PC-3 (cell line): ENCODE measurements around the gene GGA3. TPM values are rescaled to one million over a fixed set of nuclear protein-coding genes. Genes with fewer than 3 reads are reported as not detected.
A peak's percentile ranks its signal among the peaks of the same experiment; 100 is the strongest.

Experiments
- ATAC-seq: fragments of 200-7000 bp; cut with Tn5 transposase; 2 replicates; pipeline ENCODE4 v1.9.1; 2020; ENCODE audit warnings: mild to moderate bottlenecking, moderate library complexity
- BruUV-seq: library from RNA; stranded (reverse); fragments of 400-500 nt; replicated peaks from 2 replicates; lab custom pipeline; 2021; lab: Mats Ljungman, UMichigan
- CTCF ChIA-PET: fragments of 300-600 bp; sonication (Branson Sonifier 250); formaldehyde crosslinking; loops from one replicate; lab custom pipeline; 2022; ENCODE audit warnings: antibody characterized with exemption; lab: Charles Lee
- POLR2A ChIA-PET: fragments of 300-600 bp; sonication (Branson Sonifier 250); formaldehyde crosslinking; loops from one replicate; lab custom pipeline; 2022; ENCODE audit warnings: antibody characterized with exemption; ENCODE audit not compliant: unreplicated experiment; lab: Charles Lee
- DNase-seq: peaks from one replicate; pipeline ENCODE4 v3.0.0-alpha.2; 2015
- H2AFZ ChIP-seq: fragments of 300-600 bp; sonication (generic); 2 replicates; pipeline ENCODE4 v1.6.0; 2016; ENCODE audit warnings: antibody characterized with exemption, low read length
- H3F3A ChIP-seq: fragments of 300-600 bp; sonication (generic); one replicate; pipeline ENCODE4 v1.6.0; 2017; ENCODE audit warnings: antibody characterized with exemption, low read length, control low read depth, mild to moderate bottlenecking; ENCODE audit not compliant: unreplicated experiment
- H3K27ac ChIP-seq: fragments of 300-600 bp; sonication (generic); 2 replicates; pipeline ENCODE4 v1.5.1; 2016; ENCODE audit warnings: mild to moderate bottlenecking, low read length
- H3K27me3 ChIP-seq: fragments of 300-600 bp; sonication (generic); 2 replicates; pipeline ENCODE4 v1.6.1; 2016; ENCODE audit warnings: low read length, mixed read lengths
- H3K36me3 ChIP-seq: fragments of 300-600 bp; sonication (generic); 2 replicates; pipeline ENCODE4 v1.6.1; 2016; ENCODE audit warnings: low read depth, mixed run types, low read length, mixed read lengths
- H3K4me1 ChIP-seq: fragments of 300-600 bp; sonication (generic); 2 replicates; pipeline ENCODE4 v1.5.1; 2016; ENCODE audit warnings: low read length; ENCODE audit not compliant: insufficient read depth
- H3K4me2 ChIP-seq: fragments of 300-600 bp; sonication (generic); 2 replicates; pipeline ENCODE4 v1.6.0; 2016; ENCODE audit warnings: low read length
- H3K4me3 ChIP-seq: fragments of 300-600 bp; sonication (generic); 2 replicates; pipeline ENCODE4 v1.5.1; 2016; ENCODE audit warnings: mild to moderate bottlenecking, low read length, mixed read lengths
- H3K79me2 ChIP-seq: fragments of 300-600 bp; sonication (generic); 2 replicates; pipeline ENCODE4 v1.6.1; 2017; ENCODE audit warnings: low read length, mixed read lengths
- H3K9ac ChIP-seq: fragments of 300-600 bp; sonication (generic); 2 replicates; pipeline ENCODE4 v1.6.0; 2016; ENCODE audit warnings: mild to moderate bottlenecking, low read length
- H3K9me2 ChIP-seq: fragments of 300-600 bp; sonication (generic); replicated peaks from 2 replicates; pipeline ENCODE4 v1.6.1; 2016; ENCODE audit warnings: mixed run types, low read length, mixed read lengths
- H3K9me3 ChIP-seq: fragments of 300-600 bp; sonication (generic); 2 replicates; pipeline ENCODE4 v1.6.1; 2016; ENCODE audit warnings: low read length, mixed read lengths
- H4K20me1 ChIP-seq: fragments of 300-600 bp; sonication (generic); 2 replicates; pipeline ENCODE4 v1.6.1; 2016; ENCODE audit warnings: low read length, mixed read lengths
- EZH2 ChIP-seq: fragments of 300-600 bp; sonication (generic); IDR thresholded peaks from one replicate; pipeline ENCODE4 v1.6.1; 2017; ENCODE audit warnings: antibody characterized with exemption, mild to moderate bottlenecking, low read length; ENCODE audit not compliant: unreplicated experiment
- EZH2phosphoT487 ChIP-seq: fragments of 300-600 bp; sonication (generic); IDR thresholded peaks from 2 replicates; pipeline ENCODE4 v1.6.1; 2018; ENCODE audit warnings: mild to moderate bottlenecking, antibody characterized with exemption, low read length, borderline replicate concordance
- intact Hi-C: fragments of 100-400 bp; cut with micrococcal nuclease; formaldehyde crosslinking; loops from 2 replicates; pipeline ENCODE4 v1.9.0; 2023
- total RNA-seq: library from RNA; depleted of rRNA; stranded (reverse); fragments of >200 nt; gene quantifications from 2 replicates; pipeline ENCODE4 v1.2.3, GENCODE V29; 2014
- TF ChIP-seq, protein P1 (sequence below): fragments of 300-600 bp; sonication (generic); conservative IDR thresholded peaks from 2 replicates; pipeline ENCODE4 v1.5.1; 2017; ENCODE audit warnings: antibody characterized with exemption, low read depth, mild to moderate bottlenecking, low read length

GGA3 gene
- total RNA-seq, 1 experiment from 2014 or later: 38.8 TPM

DNA sequence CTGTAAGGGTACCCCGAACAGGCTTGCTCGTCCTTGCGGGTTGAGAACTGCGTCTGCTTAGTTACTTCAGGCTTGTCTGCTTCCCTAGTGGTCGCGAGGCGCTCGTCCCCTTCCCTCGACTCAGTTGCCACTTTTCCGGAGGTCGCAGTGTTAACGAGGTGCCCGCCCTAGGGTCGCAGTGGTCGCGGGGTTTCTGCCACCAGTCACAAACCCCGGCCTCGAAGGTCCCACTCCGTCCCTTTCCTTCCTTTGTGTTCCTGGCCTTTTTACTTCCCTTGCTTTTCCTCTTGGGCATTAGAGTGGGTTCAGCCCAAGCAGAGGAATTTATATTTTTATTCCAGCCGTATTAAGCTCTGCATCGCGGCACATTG, 55.6 kb downstream of the GGA3 start:
- Histone ChIP-seq H4K20me1 (no peaks in the 10 kb centered on the region), H3K36me3 (peaks cover 20% of the 10 kb centered on the region), H3K4me2 (peak overlapping the region; percentile 85), H3K27ac (peak overlapping the region; percentile 94), H3K4me3 (peak overlapping the region; percentile 91), H2AFZ (peak overlapping the region; percentile 84), H3K9ac (peak overlapping the region; percentile 98), H3K27me3 (no peaks in the 10 kb centered on the region), H3K9me3 (no peaks in the 10 kb centered on the region), H3K9me2 (no peaks in the 10 kb centered on the region), H3K79me2 (peaks cover 63% of the 10 kb centered on the region), H3F3A (no peaks in the 10 kb centered on the region), H3K4me1 (peaks cover 8% of the 10 kb centered on the region; the same call in 1 of the 2 replicates)
- ChIA-PET POLR2A (interaction anchor here (0.6 kb wide), 1 partner anchor 75 kb away, joined by 4 read pairs; no protein-coding TSS in a partner anchor), CTCF (interaction anchor here (0.6 to 1.8 kb wide), 2 partner anchors 10 to 92 kb away, joined by 3 to 5 read pairs; no protein-coding TSS in a partner anchor)
- ATAC-seq: peak; percentile 1; the same call in 1 of the 2 replicates
- no peak for TF ChIP-seq EZH2phosphoT487
- TF ChIP-seq, protein P1, sequence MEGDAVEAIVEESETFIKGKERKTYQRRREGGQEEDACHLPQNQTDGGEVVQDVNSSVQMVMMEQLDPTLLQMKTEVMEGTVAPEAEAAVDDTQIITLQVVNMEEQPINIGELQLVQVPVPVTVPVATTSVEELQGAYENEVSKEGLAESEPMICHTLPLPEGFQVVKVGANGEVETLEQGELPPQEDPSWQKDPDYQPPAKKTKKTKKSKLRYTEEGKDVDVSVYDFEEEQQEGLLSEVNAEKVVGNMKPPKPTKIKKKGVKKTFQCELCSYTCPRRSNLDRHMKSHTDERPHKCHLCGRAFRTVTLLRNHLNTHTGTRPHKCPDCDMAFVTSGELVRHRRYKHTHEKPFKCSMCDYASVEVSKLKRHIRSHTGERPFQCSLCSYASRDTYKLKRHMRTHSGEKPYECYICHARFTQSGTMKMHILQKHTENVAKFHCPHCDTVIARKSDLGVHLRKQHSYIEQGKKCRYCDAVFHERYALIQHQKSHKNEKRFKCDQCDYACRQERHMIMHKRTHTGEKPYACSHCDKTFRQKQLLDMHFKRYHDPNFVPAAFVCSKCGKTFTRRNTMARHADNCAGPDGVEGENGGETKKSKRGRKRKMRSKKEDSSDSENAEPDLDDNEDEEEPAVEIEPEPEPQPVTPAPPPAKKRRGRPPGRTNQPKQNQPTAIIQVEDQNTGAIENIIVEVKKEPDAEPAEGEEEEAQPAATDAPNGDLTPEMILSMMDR: no peak
- no peak for TF ChIP-seq EZH2
- no peak for DNase-seq
- BruUV-seq: TSS peak; percentile 78
- intact Hi-C loops: loop anchor here (10.0 kb wide), 2 partner anchors 171 to 209 kb away; no protein-coding TSS in a partner anchor

DNA sequence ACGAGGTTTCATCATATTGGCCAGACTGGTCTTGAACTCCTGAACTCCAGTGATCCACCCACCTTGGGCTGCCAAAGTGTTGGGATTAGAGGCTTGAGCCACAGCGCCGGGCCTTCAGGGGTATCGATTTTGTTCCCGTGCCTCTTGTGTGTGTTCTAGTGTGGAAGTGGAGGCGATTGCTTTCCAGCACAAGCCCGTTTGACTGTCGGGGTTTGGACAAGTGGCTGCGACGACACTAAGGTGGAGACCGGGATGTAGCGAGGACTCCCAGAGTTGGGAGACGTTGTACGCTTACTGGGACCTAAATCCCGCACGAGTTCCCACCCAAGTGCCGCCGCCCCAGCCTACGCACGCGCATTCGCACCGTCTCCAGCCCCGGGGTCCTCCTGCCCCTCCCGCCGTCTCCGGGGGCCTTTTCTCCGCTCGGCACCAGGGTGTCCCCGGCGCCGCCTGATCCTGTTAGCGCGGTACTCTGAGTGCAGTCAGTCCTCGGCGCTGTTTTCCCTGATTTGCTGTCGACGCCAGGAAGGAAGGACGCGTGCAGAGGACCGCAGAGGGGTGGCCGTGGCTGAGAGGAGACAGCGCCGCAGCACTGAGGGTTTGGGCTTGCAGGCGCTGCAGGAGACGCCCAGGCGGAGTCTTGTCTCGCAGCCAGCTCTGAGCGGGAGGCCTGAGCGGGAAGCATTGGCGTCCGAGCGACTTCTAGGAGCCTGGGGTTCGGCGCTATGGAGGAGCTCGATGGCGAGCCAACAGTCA, 56.2 kb downstream of the GGA3 start, which contains the start of gene NUP85:
Gene NUP85, plus strand, starts transcription at position 643 of the 756 bp plus-strand sequence. Its CDS starts 83 bp downstream, at position 726.
- ATAC-seq: peak; percentile 84
- DNase-seq: peak; percentile 96
- Histone ChIP-seq H3K4me3 (peak within 1 kb of the TSS; percentile 91), H3K9me3 (no peaks in the 10 kb centered on the region), H3K4me2 (peak within 1 kb of the TSS; percentile 85), H3K27me3 (no peaks in the 10 kb centered on the region), H4K20me1 (no peaks in the 10 kb centered on the region), H3K9me2 (no peaks in the 10 kb centered on the region), H3F3A (no peaks in the 10 kb centered on the region), H3K4me1 (peaks cover 8% of the 10 kb centered on the region; the same call in 1 of the 2 replicates), H3K79me2 (peaks cover 60% of the 10 kb centered on the region), H3K36me3 (peaks cover 16% of the 10 kb centered on the region), H2AFZ (peak within 1 kb of the TSS; percentile 84), H3K27ac (peak within 1 kb of the TSS; percentile 94), H3K9ac (peak within 1 kb of the TSS; percentile 98)
- BruUV-seq: no TSS peak
- TF ChIP-seq EZH2 (no peak), EZH2phosphoT487 (no peak)
- TF ChIP-seq, protein P1: no peak
- intact Hi-C loops: loop anchor here (10.0 kb wide), 2 partner anchors 170 to 210 kb away; no protein-coding TSS in a partner anchor
- ChIA-PET POLR2A (interaction anchor here (0.7 kb wide), 1 partner anchor 26 kb away, joined by 6 read pairs; no protein-coding TSS in a partner anchor), CTCF (interaction anchor here (0.6 to 1.8 kb wide), 5 partner anchors 10 to 670 kb away, joined by 3 to 13 read pairs (median 5); no protein-coding TSS in a partner anchor)
